ENCODE measurements around the gene HMGXB3. TPM values are rescaled to one million over a fixed set of nuclear protein-coding genes. Genes with fewer than 3 reads are reported as not detected.

The HMGXB3 gene
- total RNA-seq, 1 donor from 2014 or later = 40.5 TPM

DNA sequence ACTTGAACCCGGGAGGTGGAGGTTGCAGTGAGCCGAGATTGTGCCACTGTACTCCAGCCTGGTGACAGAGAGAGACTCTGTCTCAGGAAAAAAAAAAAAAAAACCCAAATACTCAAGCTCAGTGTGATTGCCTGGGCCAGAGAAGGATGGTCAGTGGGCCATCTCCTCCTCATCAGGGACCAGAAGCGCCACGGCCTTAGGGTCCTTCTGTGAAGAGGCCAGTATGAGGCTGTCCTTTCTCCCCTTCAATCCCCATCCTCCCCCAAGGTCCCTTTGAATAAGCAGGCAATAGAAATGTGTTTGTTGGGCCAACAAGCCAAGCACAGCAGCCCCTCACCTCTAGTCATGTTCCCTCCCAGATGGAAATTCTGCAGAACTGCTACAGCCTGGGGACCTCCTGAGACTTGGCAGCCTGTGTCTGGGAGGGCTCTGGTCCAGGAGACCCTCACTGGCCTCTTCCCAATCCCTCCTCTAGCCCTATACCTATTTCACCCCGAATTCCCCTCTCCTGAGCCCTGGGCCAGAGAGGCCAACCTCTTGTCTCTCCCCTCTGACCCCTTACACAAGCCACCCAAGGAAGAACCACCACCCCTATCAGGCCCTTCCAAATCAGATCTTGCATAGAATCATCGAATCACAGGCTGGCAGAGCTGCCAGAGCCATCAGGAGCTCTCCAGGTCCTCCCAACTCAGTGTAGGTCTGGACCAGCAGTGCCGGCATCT, 84.8 kb downstream of the HMGXB3 start:
- peak; percentile 43 for DNase-seq (ENCODE audit: extremely low spot score, unreplicated experiment)
- Mint-ChIP-seq H3K4me1 (ENCODE audit: unreplicated experiment) (peaks cover 13% of the 10 kb centered on the region), H3K27me3 (peaks cover 20% of the 10 kb centered on the region), H3K36me3 (no peaks in the 10 kb centered on the region), H3K27ac (no peak overlapping the region), H3K4me3 (no peak overlapping the region), H3K9me3 (no peaks in the 10 kb centered on the region)
- TF ChIP-seq, protein P1, sequence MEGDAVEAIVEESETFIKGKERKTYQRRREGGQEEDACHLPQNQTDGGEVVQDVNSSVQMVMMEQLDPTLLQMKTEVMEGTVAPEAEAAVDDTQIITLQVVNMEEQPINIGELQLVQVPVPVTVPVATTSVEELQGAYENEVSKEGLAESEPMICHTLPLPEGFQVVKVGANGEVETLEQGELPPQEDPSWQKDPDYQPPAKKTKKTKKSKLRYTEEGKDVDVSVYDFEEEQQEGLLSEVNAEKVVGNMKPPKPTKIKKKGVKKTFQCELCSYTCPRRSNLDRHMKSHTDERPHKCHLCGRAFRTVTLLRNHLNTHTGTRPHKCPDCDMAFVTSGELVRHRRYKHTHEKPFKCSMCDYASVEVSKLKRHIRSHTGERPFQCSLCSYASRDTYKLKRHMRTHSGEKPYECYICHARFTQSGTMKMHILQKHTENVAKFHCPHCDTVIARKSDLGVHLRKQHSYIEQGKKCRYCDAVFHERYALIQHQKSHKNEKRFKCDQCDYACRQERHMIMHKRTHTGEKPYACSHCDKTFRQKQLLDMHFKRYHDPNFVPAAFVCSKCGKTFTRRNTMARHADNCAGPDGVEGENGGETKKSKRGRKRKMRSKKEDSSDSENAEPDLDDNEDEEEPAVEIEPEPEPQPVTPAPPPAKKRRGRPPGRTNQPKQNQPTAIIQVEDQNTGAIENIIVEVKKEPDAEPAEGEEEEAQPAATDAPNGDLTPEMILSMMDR (conservative IDR thresholded peaks at IDR 0.05) = no peak

DNA sequence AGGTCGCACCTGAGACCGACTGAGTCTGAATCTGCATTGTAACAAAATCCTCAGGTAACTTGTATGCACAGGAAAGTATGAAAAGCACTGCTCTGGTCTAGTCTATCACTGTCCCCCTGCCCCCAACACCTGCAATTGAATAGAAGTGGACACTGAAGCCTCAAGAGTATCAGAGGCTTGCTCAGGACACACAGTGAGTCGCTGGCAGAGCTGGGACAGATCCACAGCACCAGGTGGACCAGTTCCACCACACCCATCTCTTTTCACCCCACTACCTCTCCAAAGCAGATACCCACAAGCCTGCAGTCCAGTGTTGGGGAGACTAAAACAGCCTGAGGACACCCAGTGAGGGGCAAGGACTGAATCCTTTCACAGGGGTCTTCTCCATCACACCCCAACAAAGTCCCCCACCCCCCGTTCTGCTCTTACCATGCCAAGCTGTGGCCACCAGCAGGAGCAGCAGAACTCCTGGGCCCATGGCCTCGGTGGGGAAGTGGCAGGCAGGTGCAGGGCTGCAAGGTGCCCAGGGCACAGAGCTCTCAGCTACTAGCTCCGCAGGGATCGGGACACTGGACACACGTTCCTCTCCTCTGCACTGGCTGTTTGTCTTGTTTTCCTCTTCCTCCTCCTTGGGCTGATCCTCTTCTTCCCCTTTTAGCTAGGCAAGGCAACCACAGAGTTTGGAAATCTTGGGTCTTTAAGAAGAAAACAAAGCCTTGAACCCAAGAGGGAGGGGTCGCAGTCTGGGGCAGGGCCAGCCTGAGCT, 85.6 kb downstream of the HMGXB3 start, which contains the start of gene CSF1R:
CSF1R (minus strand) TSS at position 605 of the 766 bp plus-strand sequence; CDS start at position 478, 127 bp downstream.
- Mint-ChIP-seq H3K9me3 (no peaks in the 10 kb centered on the region), H3K36me3 (no peaks in the 10 kb centered on the region), H3K4me3 (no peak within 1 kb of the TSS), H3K4me1 (ENCODE audit: unreplicated experiment) (peaks cover 12% of the 10 kb centered on the region), H3K27me3 (peaks cover 20% of the 10 kb centered on the region), H3K27ac (no peak within 1 kb of the TSS)
- DNase-seq (ENCODE audit: extremely low spot score, unreplicated experiment) = peak; percentile 58
- TF ChIP-seq, protein P1 (conservative IDR thresholded peaks at IDR 0.05) = no peak

DNA sequence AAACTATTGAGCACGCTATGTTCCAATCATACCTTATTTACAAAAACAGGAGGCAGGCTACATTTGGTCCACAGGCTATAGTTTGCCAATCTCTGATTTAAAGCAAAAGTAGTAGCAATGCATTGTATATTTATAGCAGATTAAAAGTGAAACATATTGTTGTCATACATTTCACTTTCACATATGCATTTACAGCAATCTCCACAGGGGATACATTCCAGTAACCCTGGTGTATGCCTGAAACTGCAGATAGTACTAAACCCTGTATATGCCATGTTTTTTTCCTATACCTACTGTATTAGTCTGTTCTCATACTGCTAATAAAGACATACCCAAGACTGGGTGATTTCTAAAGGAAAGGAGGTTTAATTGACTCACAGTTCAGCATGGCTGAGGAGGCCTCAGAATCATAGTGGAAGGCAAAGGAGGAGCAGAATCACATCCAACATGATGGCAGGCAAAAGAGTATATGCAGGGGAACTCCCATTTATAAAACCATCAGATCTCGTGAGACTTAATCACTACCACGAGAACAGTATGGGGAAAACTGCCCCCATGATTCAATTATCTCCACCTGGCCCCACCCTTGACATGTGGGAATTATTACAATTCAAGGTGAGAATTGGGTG, 91.7 kb downstream of the HMGXB3 start:
- H3K4me1 Mint-ChIP-seq (ENCODE audit: unreplicated experiment) = no peaks in the 10 kb centered on the region
- H3K27me3 Mint-ChIP-seq = peaks cover 16% of the 10 kb centered on the region
- H3K27ac Mint-ChIP-seq = no peak overlapping the region
- no peak overlapping the region for H3K4me3 Mint-ChIP-seq
- no peak for DNase-seq (ENCODE audit: extremely low spot score, unreplicated experiment)
- H3K9me3 Mint-ChIP-seq = no peaks in the 10 kb centered on the region
- no peaks in the 10 kb centered on the region for H3K36me3 Mint-ChIP-seq
- TF ChIP-seq, protein P1 (conservative IDR thresholded peaks at IDR 0.05) = no peak

DNA sequence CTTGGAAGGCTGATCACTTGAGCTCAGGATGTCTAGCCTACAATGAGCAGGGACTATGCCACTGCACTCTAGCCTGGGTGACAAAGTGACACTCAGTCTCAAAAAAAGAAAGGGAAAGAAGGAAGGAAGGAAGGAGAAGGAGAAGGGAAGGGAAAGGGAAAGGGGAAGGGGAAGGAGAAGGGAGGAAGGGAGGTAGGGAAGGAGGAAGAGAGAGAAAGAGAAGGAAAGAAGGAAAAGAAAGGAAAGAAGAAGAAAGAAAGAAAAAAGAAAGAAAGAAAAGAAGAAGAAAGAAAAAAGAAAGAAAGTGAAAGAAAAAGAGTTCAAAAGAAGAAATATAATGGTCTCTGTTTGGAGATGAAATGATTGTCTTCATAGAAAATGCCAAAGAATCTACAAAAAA, 96.6 kb downstream of the HMGXB3 start:
- H3K27ac Mint-ChIP-seq = no peak overlapping the region
- peaks cover 17% of the 10 kb centered on the region for H3K27me3 Mint-ChIP-seq
- H3K4me1 Mint-ChIP-seq (ENCODE audit: unreplicated experiment) = no peaks in the 10 kb centered on the region
- TF ChIP-seq, protein P1 (conservative IDR thresholded peaks at IDR 0.05) = no peak
- DNase-seq (ENCODE audit: extremely low spot score, unreplicated experiment) = no peak
- no peaks in the 10 kb centered on the region for H3K36me3 Mint-ChIP-seq
- H3K4me3 Mint-ChIP-seq = no peak overlapping the region
- H3K9me3 Mint-ChIP-seq = peaks cover 3% of the 10 kb centered on the region

DNA sequence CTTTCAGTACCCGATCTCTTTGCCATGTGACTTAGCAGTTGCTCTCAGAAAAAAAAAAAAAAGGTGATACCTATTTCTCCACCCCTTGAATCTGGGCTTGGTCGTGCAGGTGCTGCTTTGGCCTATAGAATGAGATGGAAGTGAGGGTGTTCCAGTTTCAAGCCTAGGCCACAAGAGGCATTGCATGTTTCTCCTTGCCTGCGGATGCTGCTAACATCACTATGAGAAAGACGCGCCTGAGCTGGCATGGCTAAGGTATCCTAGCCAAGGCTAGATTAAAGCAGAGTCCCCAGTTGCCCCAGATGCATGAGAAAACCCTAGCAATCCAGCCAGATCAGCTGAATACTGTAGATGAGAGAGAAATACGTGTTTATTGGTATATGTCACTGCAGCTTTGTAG, 100.5 kb downstream of the HMGXB3 start:
- Mint-ChIP-seq H3K36me3 (no peaks in the 10 kb centered on the region), H3K4me3 (no peak overlapping the region), H3K9me3 (peaks cover 3% of the 10 kb centered on the region), H3K27ac (no peak overlapping the region), H3K27me3 (peaks cover 12% of the 10 kb centered on the region), H3K4me1 (ENCODE audit: unreplicated experiment) (peaks cover 3% of the 10 kb centered on the region)
- TF ChIP-seq, protein P1 (conservative IDR thresholded peaks at IDR 0.05) = no peak
- DNase-seq (ENCODE audit: extremely low spot score, unreplicated experiment) = no peak

Other genes with a start within 250 kb of the HMGXB3 start
- gene PDE6A, start 55.9 kb upstream of the HMGXB3 start, total RNA-seq (ENCODE audit: low replicate concordance) = not detected in 2 replicates
- gene SLC26A2, start 40.0 kb upstream of the HMGXB3 start, total RNA-seq (ENCODE audit: low replicate concordance) = 7.8 and 17.4 TPM in 2 replicates
- 4.9 and 5.5 TPM in 2 replicates for gene TIGD6, start 85 bp upstream of the HMGXB3 start, total RNA-seq (ENCODE audit: low replicate concordance)
- gene CSF1R, start 85.8 kb downstream of the HMGXB3 start, total RNA-seq (ENCODE audit: low replicate concordance) = 1.6 and 4.0 TPM in 2 replicates
- gene PDGFRB, start 155.1 kb downstream of the HMGXB3 start, total RNA-seq (ENCODE audit: low replicate concordance) = 3.3 and 74.8 TPM in 2 replicates
- gene CDX1, start 166.0 kb downstream of the HMGXB3 start, total RNA-seq (ENCODE audit: low replicate concordance) = 5.0 and 13.4 TPM in 2 replicates
- gene SLC6A7, start 189.3 kb downstream of the HMGXB3 start, total RNA-seq (ENCODE audit: low replicate concordance) = 0.10 and 0.38 TPM in 2 replicates

All from type B pancreatic cell (in vitro differentiated cells).